PFSK-1 (cell line): ENCODE measurements around the gene UNC5B.

Experiments used
- POLR2AphosphoS5 ChIP-seq: IDR thresholded peaks from 2 replicates; pipeline ENCODE4 v1.6.1; 2012; ENCODE audit warnings: low read depth, mild to moderate bottlenecking, control low read depth, low read length, moderate library complexity
- REST ChIP-seq, 2 experiments: IDR thresholded peaks; 2 replicates each; pipeline versions ENCODE4 v1.6.1 to v1.8.0; 2011 to 2012; ENCODE audit warnings: low read depth in 2 of 2, low read length in 2 of 2, control low read depth in 1 of 2, inconsistent platforms in 1 of 2, mild to moderate bottlenecking in 1 of 2, moderate library complexity in 1 of 2; ENCODE audit not compliant: insufficient read depth in 1 of 2
- SIN3A ChIP-seq: IDR thresholded peaks from 2 replicates; pipeline ENCODE4 v1.6.1; 2012; ENCODE audit warnings: mild to moderate bottlenecking, low read length, moderate library complexity, borderline replicate concordance; ENCODE audit not compliant: insufficient read depth
- TAF1 ChIP-seq: IDR thresholded peaks from 2 replicates; pipeline ENCODE4 v1.6.1; 2012; ENCODE audit warnings: low read length, control low read depth, borderline replicate concordance; ENCODE audit not compliant: insufficient read depth

GRCh38 chr10:71251319-71251718 is 38.9 kb downstream of the UNC5B start:
- TF ChIP-seq SIN3A = no peak
- TF ChIP-seq REST (IDR thresholded peaks at IDR 0.05; ENCODE audit: insufficient read depth in 1 of 2, low read depth in 2 of 2, low read length in 2 of 2) = no peak
- TF ChIP-seq POLR2AphosphoS5 = no peak
- TF ChIP-seq TAF1 = no peak
